ENCODE data around the gene CD38. TPM values are rescaled to one million over a fixed set of nuclear protein-coding genes. Genes with fewer than 3 reads are reported as not detected.
"Not testable (repeated sequence)": the region's sequence is repeated elsewhere in the genome, so short reads cannot be mapped to it uniquely, and the experiment has no call there.

Gene CD38
- 2.0 TPM for total RNA-seq
- polyA plus RNA-seq, result 1.4 TPM

DNA sequence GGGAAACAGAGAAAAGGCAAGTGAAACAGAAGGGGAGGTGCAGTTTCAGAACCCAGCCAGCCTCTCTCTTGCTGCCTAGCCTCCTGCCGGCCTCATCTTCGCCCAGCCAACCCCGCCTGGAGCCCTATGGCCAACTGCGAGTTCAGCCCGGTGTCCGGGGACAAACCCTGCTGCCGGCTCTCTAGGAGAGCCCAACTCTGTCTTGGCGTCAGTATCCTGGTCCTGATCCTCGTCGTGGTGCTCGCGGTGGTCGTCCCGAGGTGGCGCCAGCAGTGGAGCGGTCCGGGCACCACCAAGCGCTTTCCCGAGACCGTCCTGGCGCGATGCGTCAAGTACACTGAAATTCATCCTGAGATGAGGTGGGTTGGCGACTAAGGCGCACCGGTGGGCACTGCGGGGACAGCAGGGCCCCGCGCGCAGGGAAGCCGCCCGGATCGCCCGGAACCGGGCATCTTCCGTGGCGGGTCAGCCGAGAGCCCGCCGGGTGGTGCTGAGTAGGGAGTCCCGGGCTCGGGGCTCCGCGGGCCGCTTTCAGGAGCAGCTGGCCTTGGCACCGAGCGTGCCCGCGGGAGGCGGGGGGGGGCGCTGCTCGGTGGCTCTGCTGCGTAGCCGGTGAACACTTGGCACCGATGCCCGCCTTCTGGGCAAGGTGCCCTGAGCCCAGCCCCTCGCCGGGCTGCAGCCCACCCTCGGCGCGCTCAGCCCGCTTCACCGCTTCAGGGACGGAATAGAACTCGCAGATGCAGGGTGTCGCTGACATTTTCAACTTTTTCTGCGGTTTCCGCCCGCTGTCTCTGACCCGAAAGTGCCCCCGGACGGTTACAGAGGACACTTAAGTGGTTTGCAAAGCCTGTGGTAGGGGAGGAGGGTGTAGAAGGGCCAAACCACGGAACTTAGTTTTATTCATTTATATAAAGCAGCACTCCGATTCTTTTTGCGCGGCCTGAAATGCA is at the start of gene CD38:
TSS of gene CD38 (plus strand) at position 40 of the 953 bp plus-strand sequence. CDS start at position 127, 87 bp downstream.
- no peaks in the 10 kb centered on the region for H3K4me1 ChIP-seq (ENCODE audit: insufficient read depth)
- no peaks in the 10 kb centered on the region for H3K36me3 ChIP-seq (ENCODE audit: insufficient read depth)
- no peak for DNase-seq (ENCODE audit: extremely low spot score)
- H3K4me3 ChIP-seq (ENCODE audit: low read depth, low read length), result peak within 1 kb of the TSS; percentile 41
- H3K27ac ChIP-seq (ENCODE audit: low read depth), result no peak within 1 kb of the TSS
- 2% methylated on average over 76 of the region's 76 CpGs for WGBS

DNA sequence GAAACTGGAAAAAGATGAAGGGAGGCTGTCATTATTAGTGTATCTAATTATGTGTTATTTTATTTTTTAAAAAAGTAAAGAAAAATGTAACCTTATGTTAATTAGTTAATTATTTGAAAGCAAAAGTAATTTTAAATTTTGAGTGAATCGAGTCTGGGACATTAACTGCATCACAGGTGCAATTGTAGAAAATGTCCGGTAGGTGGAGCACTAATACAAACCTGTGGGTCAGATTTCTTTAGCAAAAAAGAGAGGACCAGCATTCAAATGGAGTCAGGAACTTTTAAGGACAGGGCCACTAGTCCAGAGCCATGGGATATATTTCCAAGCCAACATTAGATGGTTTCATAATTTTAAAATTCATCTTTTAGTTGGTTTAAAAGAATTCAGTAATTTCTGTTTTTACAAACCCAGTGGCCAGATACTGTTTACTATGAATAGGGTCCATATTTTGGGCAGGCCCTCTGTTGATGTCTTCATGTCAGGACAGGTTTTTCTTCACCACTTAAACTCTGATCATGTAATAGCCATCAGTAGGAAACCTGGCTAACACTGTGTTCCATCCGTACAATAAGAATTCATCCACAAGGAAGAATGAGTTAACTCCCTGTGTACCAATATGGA is 48.1 kb upstream of the CD38 start:
- H3K27ac ChIP-seq (ENCODE audit: low read depth), result no peak overlapping the region
- no peak for DNase-seq (ENCODE audit: extremely low spot score)
- H3K36me3 ChIP-seq (ENCODE audit: insufficient read depth), result no peaks in the 10 kb centered on the region
- H3K4me3 ChIP-seq (ENCODE audit: low read depth, low read length), result no peak overlapping the region
- H3K4me1 ChIP-seq (ENCODE audit: insufficient read depth), result no peaks in the 10 kb centered on the region
- WGBS, result 22% methylated on average over 3 of the region's 3 CpGs

DNA sequence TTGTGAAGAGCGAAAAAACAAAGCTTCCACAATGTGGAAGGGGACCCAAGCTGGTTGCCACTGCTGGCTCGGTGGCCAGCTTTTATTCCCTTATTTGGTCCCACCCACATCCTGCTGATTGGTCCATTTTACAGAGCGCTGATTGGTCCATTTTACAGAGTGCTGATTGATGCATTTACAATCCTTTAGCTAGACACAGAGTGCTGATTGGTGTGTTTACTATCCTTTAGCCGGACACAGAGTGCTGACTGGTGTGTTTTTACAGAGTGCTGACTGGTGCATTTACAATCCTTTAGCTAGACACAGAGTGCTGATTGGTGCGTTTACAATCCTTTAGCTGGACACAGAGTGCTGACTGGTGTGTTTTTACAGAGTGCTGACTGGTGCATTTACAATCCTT is 45.1 kb upstream of the CD38 start:
- not testable (repeated sequence) for DNase-seq (ENCODE audit: extremely low spot score); H3K4me3 ChIP-seq (ENCODE audit: low read depth, low read length); H3K27ac ChIP-seq (ENCODE audit: low read depth); H3K36me3 ChIP-seq (ENCODE audit: insufficient read depth); H3K4me1 ChIP-seq (ENCODE audit: insufficient read depth)
- 78% methylated on average over 5 of the region's 5 CpGs for WGBS

DNA sequence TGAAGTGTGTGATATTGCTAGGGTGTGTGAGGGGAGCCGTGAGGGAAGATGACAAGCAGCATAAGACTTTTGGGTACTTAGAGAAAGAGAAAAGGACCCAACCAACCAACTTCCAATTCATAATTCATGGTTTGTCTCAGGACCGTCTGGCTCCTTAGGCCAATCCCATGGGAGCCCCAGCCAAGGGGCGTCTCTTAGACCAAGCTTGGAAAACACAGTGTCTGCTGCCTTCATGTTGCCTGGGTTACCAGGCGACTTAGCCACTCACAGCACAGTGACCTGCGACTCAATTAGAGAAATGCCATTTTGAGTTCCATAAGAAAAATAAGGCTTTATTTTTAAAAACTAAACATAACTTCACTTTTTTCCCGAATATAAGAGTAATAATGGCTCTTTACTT is 42.6 kb upstream of the CD38 start:
- DNase-seq (ENCODE audit: extremely low spot score), result no peak
- no peak overlapping the region for H3K4me3 ChIP-seq (ENCODE audit: low read depth, low read length)
- 79% methylated on average over 6 of the region's 6 CpGs for WGBS

DNA sequence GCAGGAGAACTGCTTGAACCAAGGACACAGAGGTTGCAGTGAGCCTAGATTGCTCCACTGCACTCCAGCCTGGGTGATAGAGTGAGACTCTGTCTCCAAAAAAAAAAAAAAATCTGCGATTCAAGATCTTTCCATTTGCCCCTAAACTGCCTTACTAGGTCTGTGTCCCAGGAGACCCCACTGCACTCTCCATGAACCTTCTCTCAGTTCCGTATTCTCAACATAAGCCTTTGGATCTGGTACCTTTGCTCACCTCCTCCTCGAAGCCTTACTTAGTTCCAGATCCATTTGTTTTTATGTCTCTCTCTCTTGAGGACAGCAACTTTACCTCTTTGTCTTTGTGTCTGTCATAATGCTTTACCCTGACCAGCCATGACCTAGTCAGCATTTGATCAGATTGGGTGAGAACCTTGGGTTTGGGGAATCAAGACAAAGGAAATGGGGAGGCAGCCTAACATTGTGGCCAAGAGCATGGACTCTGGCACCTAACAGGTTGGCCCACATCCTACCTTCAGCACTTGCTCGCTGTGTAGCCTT is 41.5 kb upstream of the CD38 start:
- Histone ChIP-seq H3K27ac (ENCODE audit: low read depth) (no peak overlapping the region), H3K4me3 (ENCODE audit: low read depth, low read length) (no peak overlapping the region), H3K36me3 (ENCODE audit: insufficient read depth) (no peaks in the 10 kb centered on the region), H3K4me1 (ENCODE audit: insufficient read depth) (no peaks in the 10 kb centered on the region)
- 95% methylated on average over 4 of the region's 4 CpGs for WGBS
- no peak for DNase-seq (ENCODE audit: extremely low spot score)

More for the DNA sequence above, 42.6 kb upstream of the CD38 start:
- Histone ChIP-seq H3K36me3 (ENCODE audit: insufficient read depth) (no peaks in the 10 kb centered on the region), H3K4me1 (ENCODE audit: insufficient read depth) (no peaks in the 10 kb centered on the region), H3K27ac (ENCODE audit: low read depth) (no peak overlapping the region)

DNA sequence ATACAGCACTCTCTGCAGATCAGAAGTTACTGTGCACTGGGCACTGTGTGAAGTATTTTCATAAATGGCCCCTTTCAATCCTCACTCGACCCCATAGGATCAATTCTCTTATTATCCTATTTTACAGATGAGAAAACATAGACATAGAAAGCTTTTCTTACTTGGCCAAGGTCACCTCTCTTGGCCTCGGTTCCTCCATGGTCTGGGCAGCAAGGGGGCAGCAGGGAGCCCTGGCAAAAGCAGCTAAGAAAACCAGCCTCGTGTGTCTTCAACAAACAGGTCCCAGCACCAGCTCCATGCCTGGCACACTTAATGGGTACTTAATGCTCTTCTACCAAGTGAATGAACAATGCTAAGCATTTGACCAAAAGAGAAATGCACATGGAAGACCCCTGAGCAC is 40.9 kb upstream of the CD38 start:
- no peak for DNase-seq (ENCODE audit: extremely low spot score)
- no peak overlapping the region for H3K4me3 ChIP-seq (ENCODE audit: low read depth, low read length)
- H3K36me3 ChIP-seq (ENCODE audit: insufficient read depth), result no peaks in the 10 kb centered on the region
- H3K4me1 ChIP-seq (ENCODE audit: insufficient read depth), result no peaks in the 10 kb centered on the region
- WGBS, result 77% methylated on average over 3 of the region's 3 CpGs
- no peak overlapping the region for H3K27ac ChIP-seq (ENCODE audit: low read depth)

DNA sequence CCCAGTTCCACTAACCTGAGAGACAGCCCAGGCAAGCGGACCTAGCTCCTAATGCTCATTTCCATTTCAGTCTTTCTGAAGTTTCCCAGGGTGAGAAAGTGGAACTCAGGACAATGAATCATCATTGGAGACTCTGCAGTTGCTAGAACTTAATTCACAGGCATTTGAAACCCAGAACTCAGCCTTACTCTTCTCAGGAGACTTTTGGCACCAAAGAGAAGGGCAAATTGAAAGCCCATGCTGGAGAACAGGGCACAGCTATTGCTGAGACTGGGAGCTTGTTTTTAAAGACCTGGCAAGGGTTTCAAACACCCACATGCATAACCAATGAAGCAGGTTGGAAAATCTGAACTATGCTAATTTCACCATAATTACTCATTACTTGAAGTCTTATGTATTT is 39.3 kb upstream of the CD38 start:
- no peak overlapping the region for H3K4me3 ChIP-seq (ENCODE audit: low read depth, low read length)

DNA sequence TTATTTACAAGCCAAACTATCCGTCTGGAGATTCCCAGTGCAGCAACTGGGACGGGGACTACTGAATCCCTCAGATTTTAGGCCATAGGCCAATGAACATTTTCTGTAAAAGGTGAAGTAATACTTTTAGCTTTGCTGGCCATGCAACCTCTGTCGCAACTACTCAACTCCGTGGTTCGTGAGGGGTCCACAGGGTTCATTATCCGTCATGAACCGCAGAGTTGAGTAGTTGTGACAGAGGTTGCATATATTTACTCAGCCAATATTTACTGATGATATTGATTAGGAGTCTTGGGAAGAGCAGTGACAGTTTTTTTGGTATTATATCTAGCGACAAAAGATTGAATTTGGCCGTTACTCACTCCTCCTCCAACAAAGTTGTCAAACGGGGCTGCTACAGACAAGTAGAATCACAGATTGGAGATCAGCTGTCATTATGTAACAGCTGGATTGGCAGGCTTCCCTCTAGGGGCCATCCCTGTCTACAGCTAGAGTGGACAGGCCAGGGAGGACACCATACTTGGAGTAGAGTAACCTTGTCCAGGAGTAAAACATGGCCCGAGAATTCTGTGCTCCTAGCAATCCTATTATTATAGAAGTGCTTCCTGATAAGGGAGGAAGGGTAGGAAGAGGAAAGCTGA is 37.2 kb upstream of the CD38 start:
- Histone ChIP-seq H3K36me3 (ENCODE audit: insufficient read depth) (no peaks in the 10 kb centered on the region), H3K27ac (ENCODE audit: low read depth) (no peak overlapping the region), H3K4me3 (ENCODE audit: low read depth, low read length) (no peak overlapping the region), H3K4me1 (ENCODE audit: insufficient read depth) (no peaks in the 10 kb centered on the region)
- no peak for DNase-seq (ENCODE audit: extremely low spot score)
- 79% methylated on average over 11 of the region's 11 CpGs for WGBS

More for the DNA sequence above, 39.3 kb upstream of the CD38 start:
- no peaks in the 10 kb centered on the region for H3K4me1 ChIP-seq (ENCODE audit: insufficient read depth)
- DNase-seq (ENCODE audit: extremely low spot score), result no peak
- no peaks in the 10 kb centered on the region for H3K36me3 ChIP-seq (ENCODE audit: insufficient read depth)
- H3K27ac ChIP-seq (ENCODE audit: low read depth), result no peak overlapping the region
- 91% methylated on average over 1 of the region's 1 CpG for WGBS

DNA sequence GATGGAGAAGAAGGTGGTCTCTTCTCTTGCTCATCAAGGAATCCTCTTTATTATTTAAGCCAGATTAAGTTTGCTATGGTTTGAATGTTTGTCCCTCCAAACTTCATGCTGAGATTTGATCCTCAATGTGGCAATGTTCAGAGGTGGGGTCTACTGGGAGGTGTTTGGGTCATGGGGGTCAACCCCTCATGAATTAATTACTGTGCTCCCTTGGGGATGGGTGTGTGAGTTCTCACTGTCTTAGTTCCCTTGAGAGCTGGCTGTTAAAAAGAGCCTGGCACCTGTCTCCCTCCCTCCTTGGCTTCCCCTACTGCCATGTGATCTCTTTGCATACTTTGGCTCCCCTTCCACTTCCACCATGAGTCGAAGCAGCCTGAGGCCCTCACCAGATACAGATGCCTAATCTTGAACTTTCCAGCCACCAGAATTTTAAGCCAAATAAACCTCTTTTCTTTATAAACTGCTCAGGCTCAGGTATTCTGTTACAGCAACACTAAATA is 36.0 kb upstream of the CD38 start:
- H3K4me3 ChIP-seq (ENCODE audit: low read depth, low read length), result no peak overlapping the region
- DNase-seq (ENCODE audit: extremely low spot score), result no peak
- no peak overlapping the region for H3K27ac ChIP-seq (ENCODE audit: low read depth)
- no peaks in the 10 kb centered on the region for H3K36me3 ChIP-seq (ENCODE audit: insufficient read depth)
- WGBS, result 62% methylated on average over 1 of the region's 1 CpG
- no peaks in the 10 kb centered on the region for H3K4me1 ChIP-seq (ENCODE audit: insufficient read depth)

DNA sequence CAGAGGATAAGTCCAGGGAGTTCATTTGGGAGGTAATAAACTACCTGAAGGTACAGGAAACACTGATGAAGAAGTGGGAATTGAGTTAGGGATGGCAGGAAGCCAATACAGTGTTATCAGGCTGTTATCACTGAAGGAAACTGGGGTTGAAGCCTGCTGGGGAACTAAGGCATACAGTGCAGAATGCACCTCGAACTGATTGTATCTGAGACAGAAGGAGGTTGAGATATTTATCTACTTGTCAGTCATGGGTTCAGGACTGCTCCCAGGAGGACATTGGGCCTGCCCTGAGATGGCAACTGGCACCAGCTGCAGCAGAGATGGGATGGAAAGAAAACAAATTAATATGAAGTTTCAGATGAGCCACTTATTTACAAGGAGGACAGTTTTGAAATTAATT is 35.5 kb upstream of the CD38 start:
- no peak overlapping the region for H3K27ac ChIP-seq (ENCODE audit: low read depth)
- 36% methylated on average over 1 of the region's 1 CpG for WGBS
- H3K4me3 ChIP-seq (ENCODE audit: low read depth, low read length), result no peak overlapping the region

DNA sequence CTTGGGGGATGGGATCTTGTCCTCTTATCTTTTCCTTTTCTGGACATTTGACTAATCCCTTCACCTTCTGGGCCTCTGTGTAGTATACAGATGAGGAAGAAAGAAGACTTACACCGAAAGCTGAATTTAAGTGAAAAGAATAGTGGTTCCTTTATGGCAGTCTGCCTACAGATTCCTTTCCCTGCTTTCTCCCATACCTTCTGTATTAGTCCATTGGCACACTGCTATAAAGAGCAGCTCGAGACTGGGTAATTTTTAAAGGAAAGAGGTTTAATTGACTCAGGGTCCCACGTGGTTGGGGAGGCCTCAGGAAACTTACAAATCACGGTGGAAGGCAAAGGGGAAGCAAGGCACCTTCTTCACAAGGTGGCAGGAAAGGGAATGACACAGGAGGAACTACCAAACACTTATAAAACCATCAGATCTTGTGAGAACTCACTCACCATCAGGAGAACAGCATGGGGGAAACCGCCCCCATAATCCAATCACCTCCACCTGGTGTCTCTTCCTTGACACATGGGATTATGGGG is 34.0 kb upstream of the CD38 start:
- Histone ChIP-seq H3K27ac (ENCODE audit: low read depth) (no peak overlapping the region), H3K4me3 (ENCODE audit: low read depth, low read length) (no peak overlapping the region), H3K4me1 (ENCODE audit: insufficient read depth) (no peaks in the 10 kb centered on the region), H3K36me3 (ENCODE audit: insufficient read depth) (no peaks in the 10 kb centered on the region)
- DNase-seq (ENCODE audit: extremely low spot score), result no peak
- 24% methylated on average over 5 of the region's 5 CpGs for WGBS

More for the DNA sequence above, 35.5 kb upstream of the CD38 start:
- Histone ChIP-seq H3K4me1 (ENCODE audit: insufficient read depth) (no peaks in the 10 kb centered on the region), H3K36me3 (ENCODE audit: insufficient read depth) (no peaks in the 10 kb centered on the region)
- DNase-seq (ENCODE audit: extremely low spot score), result no peak

DNA sequence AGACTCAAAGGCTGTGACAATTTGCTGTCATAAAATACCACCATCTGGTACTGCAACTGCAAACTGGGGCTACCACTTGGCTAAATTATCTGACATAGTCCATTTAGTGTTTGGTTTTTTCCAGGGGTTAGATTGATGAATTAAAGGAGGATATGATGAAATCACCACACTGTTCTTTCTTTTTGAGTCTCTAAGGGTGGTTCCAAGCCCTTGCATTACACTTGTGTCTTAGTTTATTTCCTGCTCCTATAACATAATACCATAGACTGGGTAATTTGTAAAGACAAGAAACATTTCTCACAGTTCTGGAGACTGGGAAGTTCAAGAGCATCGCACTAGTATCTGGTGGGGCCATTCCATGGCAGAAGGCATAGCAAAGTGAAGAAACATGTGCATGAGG is 32.0 kb upstream of the CD38 start:
- WGBS, result 100% methylated on average over 1 of the region's 1 CpG

DNA sequence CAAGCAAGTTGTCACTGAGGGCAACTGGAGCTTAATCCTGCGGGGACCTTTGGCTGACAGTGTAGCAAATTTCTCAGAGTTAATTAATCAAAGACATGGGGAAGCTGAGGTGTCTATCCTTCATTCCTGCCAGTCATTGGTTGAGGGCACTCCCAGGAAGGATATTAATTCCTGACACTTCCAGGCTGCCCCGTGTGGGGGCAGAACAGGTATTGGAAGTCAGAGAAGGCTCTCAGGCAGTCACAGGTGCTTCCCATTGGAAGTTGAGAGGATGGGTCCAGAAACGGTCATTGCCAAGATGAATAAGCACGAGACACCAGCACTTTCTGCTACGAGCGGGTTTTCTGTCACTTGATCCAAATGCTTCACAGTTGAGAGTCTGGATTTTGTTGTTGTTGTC is 29.1 kb upstream of the CD38 start:
- Histone ChIP-seq H3K4me3 (ENCODE audit: low read depth, low read length) (no peak overlapping the region), H3K27ac (ENCODE audit: low read depth) (no peak overlapping the region), H3K4me1 (ENCODE audit: insufficient read depth) (no peaks in the 10 kb centered on the region), H3K36me3 (ENCODE audit: insufficient read depth) (no peaks in the 10 kb centered on the region)
- 77% methylated on average over 6 of the region's 6 CpGs for WGBS
- DNase-seq (ENCODE audit: extremely low spot score), result no peak

More for the DNA sequence above, 32.0 kb upstream of the CD38 start:
- H3K36me3 ChIP-seq (ENCODE audit: insufficient read depth), result no peaks in the 10 kb centered on the region
- no peak for DNase-seq (ENCODE audit: extremely low spot score)
- no peak overlapping the region for H3K27ac ChIP-seq (ENCODE audit: low read depth)
- no peaks in the 10 kb centered on the region for H3K4me1 ChIP-seq (ENCODE audit: insufficient read depth)
- H3K4me3 ChIP-seq (ENCODE audit: low read depth, low read length), result no peak overlapping the region

Measured in urinary bladder (tissue), 4 donors.